T-helper 22 cell (primary cell): ENCODE measurements around the gene ATAT1.

ENCODE experiments used
- DNase-seq: peaks from one replicate; pipeline ENCODE4 v3.0.0-alpha.2; 2020; ENCODE audit warnings: low read depth

ATAT1 gene

GRCh38 chr6:30684386-30685156, 57.9 kb downstream of the ATAT1 start:
- peak; percentile 31 for DNase-seq

- no peak for DNase-seq
Measured at GRCh38 chr6:30685157-30686008, 58.7 kb downstream of the ATAT1 start.

GRCh38 chr6:30686009-30686907, 59.6 kb downstream of the ATAT1 start, which contains the start of gene PPP1R18:
PPP1R18 (minus strand) TSS chr6:30686645; CDS start chr6:30686018, 627 bp downstream.
- peak; percentile 74 for DNase-seq

- peak; percentile 76 for DNase-seq
Measured at GRCh38 chr6:30686908-30687658, 60.4 kb downstream of the ATAT1 start.

DNA sequence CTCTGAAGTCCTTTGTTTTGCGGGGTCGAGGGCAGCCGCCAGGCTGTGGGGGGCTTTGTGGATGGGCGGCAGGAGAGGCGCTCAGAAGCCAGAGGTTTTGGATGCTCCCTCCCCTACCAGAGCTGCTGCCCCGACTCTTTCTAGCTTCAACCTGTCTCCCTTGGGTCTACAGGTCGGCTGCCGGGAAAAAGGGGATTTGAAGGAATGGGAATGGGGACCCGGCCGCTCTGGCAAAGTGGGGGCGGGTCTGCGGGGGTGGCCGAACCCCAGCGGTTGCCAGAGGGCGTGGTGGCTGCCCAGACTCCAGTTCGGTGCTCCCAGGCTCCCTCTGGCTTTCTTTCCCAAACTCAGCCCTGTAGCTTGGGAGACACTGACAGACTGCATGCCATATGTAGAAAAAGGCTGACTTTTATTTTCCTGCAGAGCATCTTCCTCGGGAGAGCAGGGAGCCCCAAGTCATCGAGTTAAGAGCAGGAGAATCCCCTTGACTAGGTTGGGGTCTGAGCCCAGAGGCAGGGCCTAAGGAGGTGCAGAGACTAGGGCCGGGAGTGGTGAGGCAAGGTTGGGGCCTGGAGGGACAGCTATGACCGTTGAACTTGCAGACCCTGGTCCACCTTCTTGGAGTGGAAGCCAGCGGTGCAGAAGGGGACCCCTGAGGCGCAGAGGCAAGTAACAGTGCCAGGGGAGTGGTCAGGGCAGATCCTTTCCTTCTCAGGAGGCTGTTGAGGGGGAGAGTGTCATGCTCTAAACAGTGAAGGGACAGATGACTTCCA, 61.2 kb downstream of the ATAT1 start:
- DNase-seq = no peak

DNA sequence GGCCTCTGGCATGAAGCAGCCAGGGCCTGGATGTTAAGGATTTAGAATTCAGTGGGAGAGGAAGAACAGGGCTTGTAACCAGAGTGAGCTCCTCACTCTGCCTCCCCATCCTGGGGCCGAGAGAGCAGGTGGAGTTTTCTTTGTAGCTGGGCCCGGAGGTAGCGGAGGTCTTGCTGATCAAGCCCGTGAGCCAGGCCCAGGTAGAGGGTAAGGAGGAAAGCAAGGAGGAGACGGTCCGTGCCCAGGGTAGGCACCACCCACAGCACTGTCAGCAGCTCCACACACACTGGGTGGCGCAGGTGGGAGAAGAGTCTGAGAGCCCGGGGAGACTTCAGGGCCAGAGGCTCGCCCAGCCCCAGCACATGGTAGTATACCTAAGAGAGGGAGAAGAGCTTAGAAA, 61.9 kb downstream of the ATAT1 start:
- DNase-seq = no peak

DNA sequence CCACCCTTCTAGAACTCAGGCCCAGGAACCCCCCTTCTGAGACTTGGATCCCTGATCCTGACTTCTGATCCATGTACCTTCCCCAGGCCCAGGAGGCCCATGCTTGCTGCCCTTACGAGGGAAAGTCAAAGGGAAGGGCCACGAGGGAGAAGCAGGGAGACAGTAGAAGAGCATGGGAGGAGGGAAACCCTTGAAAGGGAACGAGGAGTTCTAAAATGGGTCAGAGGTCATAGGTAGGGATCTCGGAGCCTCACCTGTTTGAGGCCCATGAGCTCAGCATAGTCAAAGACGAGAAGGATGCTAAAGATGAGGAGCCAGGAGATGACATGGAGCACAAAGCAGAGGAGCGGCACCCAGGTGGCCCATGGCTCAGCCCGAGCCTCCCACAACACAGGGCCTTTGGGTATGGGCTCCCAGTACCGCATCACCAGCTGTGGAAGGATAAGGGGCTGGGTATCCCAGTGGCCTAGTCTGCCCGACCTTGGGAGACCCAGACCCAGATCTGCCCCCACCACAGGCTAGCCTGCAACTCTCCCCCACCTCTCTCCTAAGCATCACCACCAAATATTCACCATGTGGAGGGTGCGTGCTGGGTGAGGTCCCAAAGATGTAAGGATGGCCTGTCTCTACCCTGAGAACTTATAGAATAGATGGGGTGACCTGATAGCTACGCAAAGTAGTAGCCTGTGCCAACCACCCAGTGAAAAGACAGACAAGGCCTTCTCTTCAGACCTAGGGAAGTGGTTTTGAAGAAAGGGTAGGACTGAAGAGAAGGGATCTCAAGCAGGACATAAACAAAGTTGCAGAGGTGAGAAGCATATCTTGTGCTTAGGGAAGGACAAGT, 62.6 kb downstream of the ATAT1 start:
- DNase-seq = no peak

DNA sequence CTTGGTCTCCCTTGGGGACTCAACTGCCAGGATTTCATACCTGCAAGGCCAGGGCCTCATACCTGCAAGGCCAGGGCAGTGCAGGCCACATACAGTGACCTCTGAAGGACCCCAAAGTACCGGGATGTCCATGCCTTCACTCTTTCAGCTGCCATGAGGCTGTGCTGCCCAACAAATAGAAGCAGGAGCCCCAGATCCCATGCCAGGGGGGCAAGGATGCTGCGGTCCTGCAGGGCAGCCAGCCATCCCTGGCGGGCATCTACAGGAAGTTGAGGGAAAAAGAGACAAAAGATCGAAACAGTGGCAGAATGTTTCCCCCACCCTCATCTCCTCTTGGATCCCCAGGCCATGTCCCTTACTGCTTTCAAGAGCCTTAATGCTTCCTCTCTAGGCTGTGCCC, 63.3 kb downstream of the ATAT1 start:
- DNase-seq = no peak

GRCh38 chr6:30690403-30691207, 63.9 kb downstream of the ATAT1 start, which contains the start of gene NRM:
NRM (minus strand) TSS chr6:30690984; CDS start chr6:30690974, 10 bp downstream.
- peak; percentile 61 for DNase-seq

DNA sequence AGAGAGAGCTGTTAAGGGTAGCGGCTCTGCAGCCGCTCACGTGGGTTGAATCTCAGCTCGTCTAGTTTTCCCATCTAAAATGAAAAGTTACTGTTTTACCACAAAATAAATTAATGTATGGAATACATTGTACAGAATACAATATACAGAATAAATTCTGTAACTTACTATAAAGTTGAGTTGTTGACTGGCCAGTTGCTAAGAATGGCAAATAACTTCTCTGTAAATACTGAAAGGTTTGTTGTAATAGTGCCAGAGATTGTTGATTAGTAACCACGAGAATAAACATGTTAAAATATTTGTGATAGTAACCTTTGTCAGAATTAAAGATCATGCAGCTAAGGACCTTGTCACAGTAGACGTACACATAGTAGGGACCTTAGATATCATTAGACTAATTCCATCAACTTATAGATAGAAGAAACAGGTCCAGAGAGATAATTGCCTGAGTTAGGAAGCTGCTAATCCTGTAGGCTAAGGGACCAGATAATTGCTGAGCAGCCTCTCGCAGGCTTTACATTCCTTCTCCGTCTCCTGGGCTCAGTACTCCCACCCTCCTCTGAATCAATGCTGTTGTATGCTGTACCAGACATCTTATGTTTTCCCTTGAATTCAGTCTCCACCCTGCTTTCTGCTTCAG, 64.7 kb downstream of the ATAT1 start:
- no peak for DNase-seq
